GM13976 (cell line): Measurements from ENCODE around the gene TCF7L1.

ENCODE experiments used
- DNase-seq: peaks from one replicate; pipeline ENCODE4 v3.0.0; 2012; ENCODE audit warnings: low spot score
- in situ Hi-C: fragments of 300-500 bp; cut with MboI; formaldehyde crosslinking; loops from one replicate; pipeline ENCODE4 v1.12.0; 2022; ENCODE audit warnings: low sequenced_read_pairs, mixed read lengths, inconsistent platforms; ENCODE audit not compliant: unreplicated experiment
- TF ChIP-seq, protein P1 (sequence below): IDR thresholded peaks from 2 replicates; pipeline ENCODE4 v1.5.1; 2012; ENCODE audit warnings: borderline replicate concordance, mild to moderate bottlenecking; ENCODE audit not compliant: insufficient read depth; ENCODE audit errors: extremely low read depth, missing control alignments, control extremely low read depth

TCF7L1 gene

GRCh38 chr2:85259879-85260278 is 126.7 kb downstream of the TCF7L1 start:
- in situ Hi-C loops: no loop called here
- no peak for DNase-seq
- TF ChIP-seq, protein P1, sequence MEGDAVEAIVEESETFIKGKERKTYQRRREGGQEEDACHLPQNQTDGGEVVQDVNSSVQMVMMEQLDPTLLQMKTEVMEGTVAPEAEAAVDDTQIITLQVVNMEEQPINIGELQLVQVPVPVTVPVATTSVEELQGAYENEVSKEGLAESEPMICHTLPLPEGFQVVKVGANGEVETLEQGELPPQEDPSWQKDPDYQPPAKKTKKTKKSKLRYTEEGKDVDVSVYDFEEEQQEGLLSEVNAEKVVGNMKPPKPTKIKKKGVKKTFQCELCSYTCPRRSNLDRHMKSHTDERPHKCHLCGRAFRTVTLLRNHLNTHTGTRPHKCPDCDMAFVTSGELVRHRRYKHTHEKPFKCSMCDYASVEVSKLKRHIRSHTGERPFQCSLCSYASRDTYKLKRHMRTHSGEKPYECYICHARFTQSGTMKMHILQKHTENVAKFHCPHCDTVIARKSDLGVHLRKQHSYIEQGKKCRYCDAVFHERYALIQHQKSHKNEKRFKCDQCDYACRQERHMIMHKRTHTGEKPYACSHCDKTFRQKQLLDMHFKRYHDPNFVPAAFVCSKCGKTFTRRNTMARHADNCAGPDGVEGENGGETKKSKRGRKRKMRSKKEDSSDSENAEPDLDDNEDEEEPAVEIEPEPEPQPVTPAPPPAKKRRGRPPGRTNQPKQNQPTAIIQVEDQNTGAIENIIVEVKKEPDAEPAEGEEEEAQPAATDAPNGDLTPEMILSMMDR: no peak

DNA sequence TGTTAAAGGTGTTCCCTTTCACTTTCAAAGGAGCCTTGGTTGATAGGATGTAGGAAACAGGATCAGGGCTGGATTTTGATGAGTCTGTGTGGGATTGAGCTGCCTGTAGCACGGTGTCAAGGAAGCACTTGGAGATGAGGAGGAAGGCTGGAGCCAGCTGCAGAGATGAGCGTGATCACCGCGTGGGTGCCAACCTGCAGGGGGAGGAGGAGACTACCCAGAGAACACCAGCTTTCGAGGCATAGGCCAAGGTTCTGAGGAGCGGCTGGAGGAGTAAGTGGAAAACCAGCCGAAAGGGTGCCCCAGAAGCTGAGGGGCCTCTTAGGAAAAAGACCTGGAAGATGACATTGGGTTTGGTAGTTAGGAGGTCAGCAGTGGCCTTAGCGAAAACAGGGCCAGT is 130.4 kb downstream of the TCF7L1 start:
- TF ChIP-seq, protein P1: no peak
- no peak for DNase-seq
- in situ Hi-C loops: no loop called here

DNA sequence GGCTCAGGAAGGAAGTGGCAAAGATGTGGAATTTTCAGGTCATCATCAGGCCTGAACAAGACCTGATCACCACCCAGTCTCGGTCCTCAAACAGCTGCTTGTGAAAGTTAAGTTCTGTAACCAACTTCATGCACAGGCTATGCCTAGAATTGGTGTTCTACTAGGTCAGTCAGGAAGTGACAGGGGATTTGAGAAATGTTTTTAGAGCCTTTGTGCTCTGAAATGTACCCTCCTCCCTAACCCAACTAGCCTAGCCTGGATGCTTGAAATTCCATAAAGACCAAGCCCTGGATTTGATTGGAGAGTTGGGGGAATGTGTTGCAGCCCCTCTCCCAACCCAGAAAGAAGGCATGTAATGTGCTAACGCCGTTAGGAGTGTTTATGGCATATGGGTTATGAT is 131.3 kb downstream of the TCF7L1 start:
- in situ Hi-C loops: no loop called here
- TF ChIP-seq, protein P1: no peak
- no peak for DNase-seq

GRCh38 chr2:85265304-85265703 is 132.1 kb downstream of the TCF7L1 start:
- in situ Hi-C loops: no loop called here
- TF ChIP-seq, protein P1: no peak
- no peak for DNase-seq

DNA sequence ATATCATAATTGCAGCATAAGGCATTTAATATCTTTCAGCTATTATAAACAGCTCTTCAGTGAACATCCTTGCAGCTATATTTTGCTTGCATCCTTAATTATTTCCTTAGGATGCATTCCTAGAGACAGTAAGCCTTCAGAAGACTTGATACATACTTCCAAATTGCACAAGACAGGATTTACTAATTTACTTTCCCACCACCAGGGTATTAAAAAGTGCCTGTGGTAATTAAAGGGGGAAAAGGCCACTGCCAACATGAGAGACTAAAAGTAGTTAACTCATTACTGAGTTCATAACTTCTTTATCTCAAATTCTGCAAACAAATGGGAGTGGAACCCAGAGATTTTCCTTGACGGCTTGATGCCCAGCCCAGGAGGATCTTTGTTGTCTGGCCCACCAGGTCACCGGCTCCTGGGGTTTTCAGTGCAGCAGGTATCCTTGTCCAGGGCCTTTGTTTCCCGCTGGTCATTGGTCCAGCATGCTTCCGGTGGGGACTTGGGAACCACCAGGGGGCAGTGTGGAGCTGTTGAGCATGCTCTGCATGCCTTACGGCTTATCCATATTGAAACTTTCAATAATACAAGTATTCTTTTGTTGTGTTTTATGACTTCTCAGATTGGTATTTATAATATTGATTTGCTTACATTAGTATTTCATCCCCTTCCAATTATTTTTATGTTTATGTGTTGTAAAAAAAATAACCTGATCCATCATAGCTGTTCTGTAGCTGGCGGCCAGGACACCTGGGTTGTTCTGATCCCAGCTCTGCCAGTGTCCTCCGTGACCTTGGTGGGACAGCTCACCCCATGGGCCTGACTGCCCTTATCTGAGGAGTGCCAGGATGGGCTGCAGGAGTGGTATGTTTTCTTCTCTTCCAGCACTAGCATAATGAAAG is 133.2 kb downstream of the TCF7L1 start:
- TF ChIP-seq, protein P1: peak; percentile 70
- DNase-seq: peak; percentile 80
- in situ Hi-C loops: no loop called here

DNA sequence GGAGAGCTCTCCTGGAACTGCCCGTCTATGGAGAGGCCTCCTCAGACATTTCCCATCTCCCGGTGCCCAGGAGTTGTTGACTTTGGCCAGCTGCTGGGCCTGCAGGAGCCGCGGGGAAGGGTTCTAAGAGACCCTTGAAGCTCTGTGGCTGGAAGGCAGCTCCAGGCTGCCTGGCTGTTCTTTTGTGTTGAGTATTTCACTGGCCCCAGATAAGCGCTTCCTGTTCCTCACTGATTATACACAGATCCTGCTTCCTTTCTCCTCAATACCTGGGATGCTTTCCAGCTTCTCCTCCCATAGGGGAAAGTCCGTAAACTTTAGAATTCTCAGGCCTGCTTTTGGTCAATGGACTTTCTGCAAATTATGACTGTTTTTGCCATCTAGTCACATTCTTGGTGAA is 136.8 kb downstream of the TCF7L1 start:
- in situ Hi-C loops: no loop called here
- TF ChIP-seq, protein P1: no peak

More for the DNA sequence above, 136.8 kb downstream of the TCF7L1 start:
- DNase-seq: no peak
